Uterus (tissue), 2 donors: ENCODE results near the gene SYF2.

Experiments used
- CTCF ChIP-seq, 4 experiments: fragments of 200-600 bp in 2 of 4; fragments of 450-650 bp in 2 of 4; sonication (generic) in 2 of 4; IDR thresholded peaks; one replicate each; pipeline ENCODE4 v1.5.1; 2016 to 2019; ENCODE audit warnings: antibody characterized with exemption in 4 of 4, mild to moderate bottlenecking in 2 of 4, moderate library complexity in 1 of 4
- POLR2A ChIP-seq, 2 donors: fragments of 450-650 bp; IDR thresholded peaks; one replicate each; pipeline ENCODE4 v1.6.1; 2016; ENCODE audit warnings: antibody characterized with exemption in 2 of 2, mild to moderate bottlenecking in 1 of 2, moderate library complexity in 1 of 2

GRCh38 chr1:25184001-25184762 is 48.1 kb downstream of the SYF2 start:
- TF ChIP-seq CTCF (IDR thresholded peaks at IDR 0.05) (no peak), POLR2A (IDR thresholded peaks at IDR 0.05) (no peak)
